ENCODE data around the gene HSPB9.

HSPB9 gene

GRCh38 chr17:42132941-42133340 is 10.3 kb downstream of the HSPB9 start:
- peak overlapping the region; percentile 13; the same call in 1 of the 2 replicates for H3K27ac ChIP-seq (ENCODE audit: extremely low read depth, low read depth, low read length)
- H3K4me3 ChIP-seq (ENCODE audit: low read depth, low read length) = no peak overlapping the region
- ChIA-PET CTCF (interaction anchor here (0.6 to 2.7 kb wide), 7 partner anchors 12 to 395 kb away, joined by 3 to 9 read pairs (median 4); partner anchors contain the start of gene KAT2A), POLR2A (interaction anchor here (1.0 to 1.3 kb wide), 3 partner anchors 12 to 47 kb away, joined by 3 to 5 read pairs (median 5); partner anchors contain the start of genes KAT2A and RAB5C)
- H3K4me1 ChIP-seq (ENCODE audit: control insufficient read depth, insufficient read depth, low read length) = peaks cover 28% of the 10 kb centered on the region
- H3K36me3 ChIP-seq (ENCODE audit: control insufficient read depth in 2 of 2, insufficient read depth in 1 of 2, low read length in 2 of 2) = peaks cover 18 to 69% of the 10 kb centered on the region in 2 experiments
- no peaks in the 10 kb centered on the region for H3K9me3 ChIP-seq (ENCODE audit: control insufficient read depth, insufficient read depth, low read depth, low read length)
- TF ChIP-seq, protein P1, sequence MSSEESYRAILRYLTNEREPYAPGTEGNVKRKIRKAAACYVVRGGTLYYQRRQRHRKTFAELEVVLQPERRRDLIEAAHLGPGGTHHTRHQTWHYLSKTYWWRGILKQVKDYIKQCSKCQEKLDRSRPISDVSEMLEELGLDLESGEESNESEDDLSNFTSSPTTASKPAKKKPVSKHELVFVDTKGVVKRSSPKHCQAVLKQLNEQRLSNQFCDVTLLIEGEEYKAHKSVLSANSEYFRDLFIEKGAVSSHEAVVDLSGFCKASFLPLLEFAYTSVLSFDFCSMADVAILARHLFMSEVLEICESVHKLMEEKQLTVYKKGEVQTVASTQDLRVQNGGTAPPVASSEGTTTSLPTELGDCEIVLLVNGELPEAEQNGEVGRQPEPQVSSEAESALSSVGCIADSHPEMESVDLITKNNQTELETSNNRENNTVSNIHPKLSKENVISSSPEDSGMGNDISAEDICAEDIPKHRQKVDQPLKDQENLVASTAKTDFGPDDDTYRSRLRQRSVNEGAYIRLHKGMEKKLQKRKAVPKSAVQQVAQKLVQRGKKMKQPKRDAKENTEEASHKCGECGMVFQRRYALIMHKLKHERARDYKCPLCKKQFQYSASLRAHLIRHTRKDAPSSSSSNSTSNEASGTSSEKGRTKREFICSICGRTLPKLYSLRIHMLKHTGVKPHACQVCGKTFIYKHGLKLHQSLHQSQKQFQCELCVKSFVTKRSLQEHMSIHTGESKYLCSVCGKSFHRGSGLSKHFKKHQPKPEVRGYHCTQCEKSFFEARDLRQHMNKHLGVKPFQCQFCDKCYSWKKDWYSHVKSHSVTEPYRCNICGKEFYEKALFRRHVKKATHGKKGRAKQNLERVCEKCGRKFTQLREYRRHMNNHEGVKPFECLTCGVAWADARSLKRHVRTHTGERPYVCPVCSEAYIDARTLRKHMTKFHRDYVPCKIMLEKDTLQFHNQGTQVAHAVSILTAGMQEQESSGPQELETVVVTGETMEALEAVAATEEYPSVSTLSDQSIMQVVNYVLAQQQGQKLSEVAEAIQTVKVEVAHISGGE (tag by site-specific recombination; conservative IDR thresholded peaks at IDR 0.05; ENCODE audit: low read depth) = no peak
- TF ChIP-seq, protein P2, sequence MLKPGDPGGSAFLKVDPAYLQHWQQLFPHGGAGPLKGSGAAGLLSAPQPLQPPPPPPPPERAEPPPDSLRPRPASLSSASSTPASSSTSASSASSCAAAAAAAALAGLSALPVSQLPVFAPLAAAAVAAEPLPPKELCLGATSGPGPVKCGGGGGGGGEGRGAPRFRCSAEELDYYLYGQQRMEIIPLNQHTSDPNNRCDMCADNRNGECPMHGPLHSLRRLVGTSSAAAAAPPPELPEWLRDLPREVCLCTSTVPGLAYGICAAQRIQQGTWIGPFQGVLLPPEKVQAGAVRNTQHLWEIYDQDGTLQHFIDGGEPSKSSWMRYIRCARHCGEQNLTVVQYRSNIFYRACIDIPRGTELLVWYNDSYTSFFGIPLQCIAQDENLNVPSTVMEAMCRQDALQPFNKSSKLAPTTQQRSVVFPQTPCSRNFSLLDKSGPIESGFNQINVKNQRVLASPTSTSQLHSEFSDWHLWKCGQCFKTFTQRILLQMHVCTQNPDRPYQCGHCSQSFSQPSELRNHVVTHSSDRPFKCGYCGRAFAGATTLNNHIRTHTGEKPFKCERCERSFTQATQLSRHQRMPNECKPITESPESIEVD (tag by site-specific recombination; IDR thresholded peaks at IDR 0.05) = no peak
- TF ChIP-seq ZNF37A (tag by site-specific recombination; IDR thresholded peaks at IDR 0.05) (no peak), ZBTB48 (tag by site-specific recombination; IDR thresholded peaks at IDR 0.05) (no peak), ZNF398 (tag by site-specific recombination; IDR thresholded peaks at IDR 0.05) (no peak), PRDM4 (tag by site-specific recombination; IDR thresholded peaks at IDR 0.05) (peak; percentile 99), ZNF776 (tag by site-specific recombination; IDR thresholded peaks at IDR 0.05; ENCODE audit: borderline replicate concordance) (no peak), SCRT2 (tag by site-specific recombination; IDR thresholded peaks at IDR 0.05) (peak; percentile 88), SALL2 (tag by site-specific recombination; IDR thresholded peaks at IDR 0.05; ENCODE audit: borderline replicate concordance) (no peak), GLIS2 (tag by site-specific recombination; IDR thresholded peaks at IDR 0.05) (no peak), ZBTB21 (tag by site-specific recombination; IDR thresholded peaks at IDR 0.05) (no peak), SCRT1 (tag by site-specific recombination; IDR thresholded peaks at IDR 0.05; ENCODE audit: borderline replicate concordance) (peak; percentile 76; the same call in 1 of the 2 replicates), RBAK (tag by site-specific recombination; IDR thresholded peaks at IDR 0.05) (no peak), ZBTB26 (tag by site-specific recombination; optimal IDR thresholded peaks at IDR 0.05) (no peak), SETDB1 (IDR thresholded peaks at IDR 0.05; ENCODE audit: insufficient read length, low read length) (no peak), BCL6B (tag by site-specific recombination; IDR thresholded peaks at IDR 0.05) (no peak), PBX3 (CRISPR knock-in tag; IDR thresholded peaks at IDR 0.05) (no peak), ZNF391 (tag by site-specific recombination; IDR thresholded peaks at IDR 0.05; ENCODE audit: borderline replicate concordance, low read depth) (no peak), ZSCAN18 (tag by site-specific recombination; IDR thresholded peaks at IDR 0.05) (no peak), ZFP37 (tag by site-specific recombination; IDR thresholded peaks at IDR 0.05) (no peak), ZNF157 (tag by site-specific recombination; IDR thresholded peaks at IDR 0.05) (no peak)

Data from HEK293 (cell line).